Fibroblast of the aortic adventitia (primary cell): ENCODE results near the gene EN2. TPM values are rescaled to one million over a fixed set of nuclear protein-coding genes. Genes with fewer than 3 reads are reported as not detected.

ENCODE experiments used
- DNase-seq: peaks from one replicate; pipeline ENCODE4 v3.0.0-alpha.2; 2010; ENCODE audit warnings: low read depth
- H3K4me3 ChIP-seq: 2 replicates; pipeline ENCODE4 v1.5.1; 2011; ENCODE audit warnings: low read depth, mild to moderate bottlenecking, control low read depth, low read length, moderate library complexity
- CTCF ChIP-seq: IDR thresholded peaks from 2 replicates; pipeline ENCODE4 v1.5.1; 2011; ENCODE audit warnings: mild to moderate bottlenecking, low read length, control low read depth, inconsistent platforms; ENCODE audit not compliant: insufficient read depth
- total RNA-seq: library from RNA; depleted of rRNA; stranded (reverse); fragments of >200 nt; gene quantifications from 2 replicates; pipeline ENCODE4 v1.2.3, GENCODE V29; 2012; ENCODE audit warnings: low replicate concordance

EN2 gene
- total RNA-seq, 1 donor = under 0.01 TPM

- no peak for TF ChIP-seq CTCF
- DNase-seq = no peak
- no peak overlapping the region for H3K4me3 ChIP-seq
Observed at GRCh38 chr7:155483245-155483644, 25.3 kb downstream of the EN2 start.

- no peak for DNase-seq
Observed at GRCh38 chr7:155483868-155484325, 26.0 kb downstream of the EN2 start.

GRCh38 chr7:155484483-155485399 lies 26.8 kb downstream of the EN2 start:
- no peak for DNase-seq
- no peak overlapping the region for H3K4me3 ChIP-seq
- TF ChIP-seq CTCF = no peak

More at GRCh38 chr7:155483868-155484325, 26.0 kb downstream of the EN2 start:
- TF ChIP-seq CTCF = no peak
- H3K4me3 ChIP-seq = no peak overlapping the region

- no peak overlapping the region for H3K4me3 ChIP-seq
- TF ChIP-seq CTCF = no peak
- DNase-seq = no peak
Observed at GRCh38 chr7:155486783-155487508, 29.0 kb downstream of the EN2 start.

GRCh38 chr7:155487509-155488482 lies 29.9 kb downstream of the EN2 start:
- DNase-seq = no peak
- no peak overlapping the region for H3K4me3 ChIP-seq
- TF ChIP-seq CTCF = no peak
